ENCODE results near the gene GHDC.
A peak's percentile ranks its signal among the peaks of the same experiment; 100 is the strongest.
"Not testable (repeated sequence)": the region's sequence is repeated elsewhere in the genome, so short reads cannot be mapped to it uniquely, and the experiment has no call there.

The GHDC gene

GRCh38 chr17:42202696-42203095 lies 8.4 kb upstream of the GHDC start:
- DNase-seq (ENCODE audit: low spot score), result no peak

DNA sequence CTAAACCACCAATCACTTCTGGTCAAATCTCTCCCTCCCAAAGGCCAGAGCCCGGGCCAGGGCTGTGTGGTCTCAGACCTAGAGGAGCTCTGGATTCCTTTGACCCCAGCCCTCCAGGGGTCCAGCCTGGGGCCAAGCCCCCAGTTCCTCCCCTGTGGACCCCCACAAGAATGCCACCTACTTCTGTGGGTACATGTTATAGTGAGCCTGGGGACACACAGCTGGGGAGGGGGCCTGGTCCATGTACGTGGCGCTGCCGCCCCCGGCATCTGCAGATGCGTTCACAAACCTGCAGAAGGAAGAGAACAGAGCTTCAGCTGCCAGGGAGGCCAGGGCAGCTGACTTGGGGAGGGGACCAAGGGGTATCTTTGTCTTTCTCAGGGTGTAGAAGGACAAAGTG lies 7.9 kb upstream of the GHDC start:
- no peak for DNase-seq (ENCODE audit: low spot score)

DNA sequence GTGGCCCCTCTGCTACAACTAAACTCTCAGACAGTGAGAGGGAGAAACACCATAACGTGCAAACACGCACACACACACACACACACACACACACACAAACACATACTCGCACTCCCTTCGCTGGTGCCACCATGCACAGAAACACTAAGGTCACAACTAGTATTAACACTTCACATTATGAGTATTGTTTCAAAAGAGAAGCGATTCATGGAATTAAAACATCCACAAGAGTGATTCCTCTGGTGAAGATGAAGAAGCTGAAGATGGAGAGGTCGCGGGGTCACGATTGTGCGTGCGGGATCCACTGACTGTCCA lies 7.1 kb upstream of the GHDC start:
- no peak for DNase-seq (ENCODE audit: low spot score)

- no peak for DNase-seq (ENCODE audit: low spot score)
Measured at GRCh38 chr17:42200706-42201457, 6.6 kb upstream of the GHDC start.

GRCh38 chr17:42199416-42200011 lies 5.2 kb upstream of the GHDC start:
- no peak for DNase-seq (ENCODE audit: low spot score)

DNA sequence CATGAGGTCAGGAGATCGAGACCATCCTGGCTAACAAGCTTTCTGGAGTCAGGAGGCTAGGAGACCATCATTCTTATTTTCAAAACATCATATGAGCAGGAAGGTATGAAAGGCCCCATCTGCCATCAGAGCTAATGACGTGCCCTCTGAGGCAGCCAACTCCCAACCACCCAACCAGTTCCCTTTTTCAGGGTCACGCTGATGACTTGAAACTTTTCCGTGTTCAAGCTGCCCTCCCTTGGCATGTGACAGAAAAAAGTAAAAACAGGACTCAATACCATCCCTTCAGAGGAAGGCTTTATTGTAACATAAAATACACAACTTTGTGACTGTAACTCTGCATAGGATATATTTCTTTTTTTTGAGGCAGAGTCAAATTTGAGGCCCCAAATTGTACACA lies 4.6 kb upstream of the GHDC start:
- DNase-seq (ENCODE audit: low spot score), result no peak

DNA sequence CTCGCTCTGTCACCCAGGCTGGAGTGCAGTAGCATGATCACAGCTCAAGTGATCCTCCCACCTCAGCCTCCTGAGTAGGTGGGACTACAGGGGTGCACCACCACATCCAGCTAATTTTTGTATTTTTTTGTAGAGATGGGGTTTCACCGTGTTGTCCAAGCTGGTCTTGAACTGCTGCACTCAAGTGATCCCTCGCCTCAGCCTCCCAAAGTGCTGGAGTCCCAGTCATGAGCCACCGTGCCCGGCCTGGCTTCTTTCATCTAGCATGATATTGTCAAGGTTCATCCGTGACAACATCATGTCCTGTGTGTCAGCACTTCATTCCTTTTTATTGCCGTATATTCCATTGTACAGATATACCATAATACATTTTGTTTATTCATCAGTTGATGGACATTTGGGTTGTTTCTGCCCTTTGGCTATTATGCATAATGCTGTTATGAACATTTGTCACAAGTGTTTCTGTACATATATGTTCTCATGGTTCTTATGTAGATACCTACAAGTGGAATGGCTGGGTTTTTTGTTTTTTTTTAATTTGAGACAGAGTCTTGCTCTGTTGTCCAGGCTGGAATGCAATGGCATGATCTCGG lies 3.4 kb upstream of the GHDC start:
- no peak for DNase-seq (ENCODE audit: low spot score)

GRCh38 chr17:42193216-42193968 lies 902 bp downstream of the GHDC start:
- DNase-seq (ENCODE audit: low spot score), result no peak

- DNase-seq (ENCODE audit: low spot score), result no peak
Measured at GRCh38 chr17:42192189-42193126, 1.8 kb downstream of the GHDC start.

DNA sequence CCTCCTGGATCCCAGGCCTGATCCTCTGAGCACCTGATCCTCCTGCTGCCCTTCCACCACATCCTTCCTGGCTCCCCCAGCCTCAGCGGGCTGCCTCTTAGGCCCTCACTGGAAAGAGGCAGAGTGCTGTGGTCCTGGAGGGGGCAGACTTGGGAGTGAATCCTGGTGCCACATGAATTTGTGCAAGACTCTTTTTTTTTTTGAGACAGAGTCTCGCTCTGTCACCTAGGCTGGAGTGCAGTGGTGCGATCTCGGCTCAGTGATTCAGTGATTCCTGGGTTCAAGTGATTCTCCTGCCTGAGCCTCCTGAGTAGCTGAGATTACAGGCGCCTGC lies 3.1 kb downstream of the GHDC start:
- DNase-seq (ENCODE audit: low spot score), result no peak

GRCh38 chr17:42190491-42191274 lies 3.6 kb downstream of the GHDC start:
- no peak for DNase-seq (ENCODE audit: low spot score)

GRCh38 chr17:42189651-42189965 lies 4.7 kb downstream of the GHDC start:
- no peak for DNase-seq (ENCODE audit: low spot score)

GRCh38 chr17:42188749-42189650 lies 5.3 kb downstream of the GHDC start:
- no peak for DNase-seq (ENCODE audit: low spot score)

- DNase-seq (ENCODE audit: low spot score), result no peak
Measured at GRCh38 chr17:42187833-42188232, 6.5 kb downstream of the GHDC start.

- DNase-seq (ENCODE audit: low spot score), result not testable (repeated sequence)
Measured at GRCh38 chr17:42186191-42186590, 8.1 kb downstream of the GHDC start.

DNA sequence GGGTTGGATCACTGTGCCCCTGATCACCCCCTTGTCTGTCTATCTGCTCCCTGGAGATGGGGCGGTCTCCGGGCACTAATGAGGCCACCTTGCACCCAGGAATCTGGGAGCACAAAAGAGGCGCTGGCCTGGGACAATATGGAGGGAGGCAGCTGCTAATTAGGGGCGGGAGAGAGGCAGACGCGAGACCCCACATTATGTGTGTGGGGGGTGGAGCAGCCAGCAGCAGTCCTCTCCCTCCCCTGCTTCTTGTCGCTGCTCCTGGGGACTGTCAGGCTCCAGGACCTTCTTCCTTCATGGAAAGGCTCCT lies 8.7 kb downstream of the GHDC start:
- DNase-seq (ENCODE audit: low spot score), result no peak

GRCh38 chr17:42184713-42185620 lies 9.3 kb downstream of the GHDC start, which contains the start of gene HCRT:
Gene HCRT (minus strand): TSS chr17:42185452. CDS start chr17:42185365, 87 bp downstream.
- DNase-seq (ENCODE audit: low spot score), result no peak

GRCh38 chr17:42183741-42184711 lies 10.3 kb downstream of the GHDC start:
- DNase-seq (ENCODE audit: low spot score), result peak; percentile 70

Data from hematopoietic multipotent progenitor cell treated with erythropoietin and hydrocortisone succinate and interleukin-3 and kit ligand, for 17 days (in vitro differentiated cells).